ENCODE results near the gene RMRP.

The RMRP gene

DNA sequence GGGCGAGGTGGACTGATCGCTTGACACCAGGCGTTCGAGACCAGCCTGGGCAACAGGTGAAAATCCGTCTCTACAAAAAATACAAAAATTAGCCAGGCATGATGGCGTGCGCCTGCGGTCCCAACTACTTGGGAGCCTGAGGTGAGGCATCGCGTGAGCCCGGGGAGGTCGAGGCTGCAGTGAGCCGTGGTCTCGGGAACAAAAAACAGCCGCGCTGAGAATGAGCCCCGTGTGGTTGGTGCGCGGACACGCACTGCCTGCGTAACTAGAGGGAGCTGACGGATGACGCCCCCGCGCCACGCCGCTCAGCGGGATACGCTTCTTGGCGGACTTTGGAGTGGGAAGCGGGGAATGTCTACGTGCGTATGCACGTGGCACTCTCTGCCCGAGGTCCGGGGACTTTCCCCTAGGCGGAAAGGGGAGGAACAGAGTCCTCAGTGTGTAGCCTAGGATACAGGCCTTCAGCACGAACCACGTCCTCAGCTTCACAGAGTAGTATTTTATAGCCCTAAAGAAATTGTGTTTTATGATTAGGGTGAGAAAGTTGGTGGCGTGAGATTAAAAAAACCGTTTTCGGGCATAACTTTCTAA lies at the start of gene RMRP:
Gene RMRP (minus strand): TSS at position 474 of the 591 bp plus-strand sequence.
- peak; percentile 97 for DNase-seq

DNA sequence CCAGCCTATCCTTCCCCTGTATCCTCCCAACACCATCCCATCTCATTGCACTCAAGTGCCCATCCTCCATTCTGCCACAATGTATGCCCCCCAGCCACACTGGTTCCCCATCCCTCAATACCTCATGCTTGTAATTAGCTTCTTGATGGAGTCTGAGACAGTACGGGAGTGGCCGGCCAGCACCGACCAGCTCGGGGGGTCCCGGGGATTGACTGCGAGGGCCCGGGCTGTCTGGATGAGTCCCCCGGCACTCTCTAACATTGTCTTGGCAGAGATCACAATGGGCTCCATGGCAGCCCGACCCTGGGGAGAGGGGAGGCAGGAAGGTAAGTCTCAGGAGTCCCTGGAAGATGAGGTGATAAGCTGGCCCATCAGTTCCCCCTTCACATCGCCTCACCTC lies 49.1 kb upstream of the RMRP start:
- no peak for DNase-seq

DNA sequence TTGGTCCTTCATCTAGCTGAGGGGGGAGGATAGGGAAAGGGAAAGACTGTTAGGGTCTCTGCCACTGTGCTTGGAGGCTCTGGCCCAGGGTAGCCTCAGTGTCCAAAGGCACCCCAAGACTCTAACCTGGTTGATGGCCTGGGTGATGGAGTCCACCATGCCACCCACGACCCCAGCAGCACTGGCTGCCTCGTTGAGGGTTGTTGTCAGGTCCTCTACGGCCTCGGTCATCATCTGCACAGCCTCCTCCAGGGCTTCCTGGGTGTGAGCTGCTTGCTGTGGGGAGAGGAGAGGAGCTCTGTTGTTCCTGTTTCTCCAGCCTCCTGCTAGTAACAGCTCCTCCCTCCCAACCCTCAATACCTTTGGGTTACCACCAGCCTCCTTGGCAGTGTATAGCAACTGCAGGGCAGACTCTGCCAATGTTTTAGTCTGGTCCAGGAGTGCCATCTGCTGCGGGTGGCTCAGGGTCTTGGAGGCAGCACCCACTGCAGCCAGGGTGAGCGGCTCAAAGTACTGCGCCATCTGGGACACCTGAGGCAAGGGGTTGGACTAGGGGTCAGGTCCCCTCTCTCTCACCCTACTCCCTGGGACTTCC lies 48.1 kb upstream of the RMRP start:
- DNase-seq = no peak

- DNase-seq = no peak
Measured at GRCh38 chr9:35705372-35705771, 47.6 kb upstream of the RMRP start.

- DNase-seq = no peak
Measured at GRCh38 chr9:35703906-35704672, 46.3 kb upstream of the RMRP start.

DNA sequence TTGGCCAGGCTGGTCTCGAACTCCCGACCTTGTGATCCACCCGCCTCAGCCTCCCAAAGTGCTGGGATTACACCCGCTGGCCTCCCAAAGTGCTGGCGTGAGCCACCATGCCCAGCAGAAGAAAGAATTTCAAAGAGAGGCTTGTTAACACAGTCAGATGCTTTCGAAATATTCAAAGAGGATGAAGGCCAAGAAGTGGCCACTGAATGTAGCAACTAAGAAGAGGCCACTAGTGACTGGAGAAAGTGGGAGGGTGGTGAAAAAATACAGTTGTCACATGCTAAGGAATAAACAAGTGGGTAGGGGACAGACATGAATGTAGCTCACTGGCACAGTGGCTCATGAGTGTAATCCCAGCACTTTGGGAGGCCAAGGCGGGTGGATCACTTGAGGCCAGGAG lies 44.9 kb upstream of the RMRP start:
- no peak for DNase-seq

DNA sequence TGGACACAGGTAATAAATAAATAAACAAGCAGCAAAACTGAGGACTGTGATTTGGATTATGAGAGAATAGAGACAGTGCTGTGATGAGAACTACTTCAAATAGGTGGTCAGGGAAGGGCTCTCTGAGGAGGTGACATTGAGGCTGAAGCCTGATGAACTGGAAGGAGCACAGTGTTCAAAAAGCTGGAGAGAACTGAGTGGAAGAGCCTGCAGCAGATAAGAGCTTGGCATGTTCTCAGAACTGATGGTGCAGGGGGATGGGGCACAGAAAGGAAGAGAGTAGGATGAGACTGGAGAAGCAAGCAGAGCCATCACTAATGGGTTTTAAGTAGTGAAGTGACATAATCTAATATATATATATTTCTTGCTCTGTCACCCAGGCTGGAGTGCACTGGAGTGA lies 43.1 kb upstream of the RMRP start:
- DNase-seq = no peak

GRCh38 chr9:35700031-35700430 lies 42.2 kb upstream of the RMRP start:
- DNase-seq = no peak

DNA sequence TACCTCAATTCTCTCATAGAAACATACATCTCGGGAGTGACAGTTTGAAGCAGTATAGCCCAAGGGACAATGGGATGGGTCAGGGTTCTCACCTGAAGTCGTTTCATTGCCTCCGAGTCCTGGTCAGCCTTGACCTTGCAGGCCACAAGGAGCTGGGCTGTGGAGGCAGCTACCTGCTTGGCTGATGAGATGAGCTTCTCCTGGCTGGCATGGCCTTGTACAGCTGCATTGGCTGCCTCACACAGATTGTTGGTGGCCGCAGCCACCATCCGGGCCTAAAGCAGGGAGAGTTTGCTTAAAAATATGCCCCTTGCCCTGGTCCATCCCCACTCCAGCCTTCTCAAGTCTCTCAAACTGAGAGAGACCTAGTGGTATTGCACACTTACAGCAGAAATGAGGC lies 40.4 kb upstream of the RMRP start:
- no peak for DNase-seq

- no peak for DNase-seq
Measured at GRCh38 chr9:35697486-35697885, 39.7 kb upstream of the RMRP start.

DNA sequence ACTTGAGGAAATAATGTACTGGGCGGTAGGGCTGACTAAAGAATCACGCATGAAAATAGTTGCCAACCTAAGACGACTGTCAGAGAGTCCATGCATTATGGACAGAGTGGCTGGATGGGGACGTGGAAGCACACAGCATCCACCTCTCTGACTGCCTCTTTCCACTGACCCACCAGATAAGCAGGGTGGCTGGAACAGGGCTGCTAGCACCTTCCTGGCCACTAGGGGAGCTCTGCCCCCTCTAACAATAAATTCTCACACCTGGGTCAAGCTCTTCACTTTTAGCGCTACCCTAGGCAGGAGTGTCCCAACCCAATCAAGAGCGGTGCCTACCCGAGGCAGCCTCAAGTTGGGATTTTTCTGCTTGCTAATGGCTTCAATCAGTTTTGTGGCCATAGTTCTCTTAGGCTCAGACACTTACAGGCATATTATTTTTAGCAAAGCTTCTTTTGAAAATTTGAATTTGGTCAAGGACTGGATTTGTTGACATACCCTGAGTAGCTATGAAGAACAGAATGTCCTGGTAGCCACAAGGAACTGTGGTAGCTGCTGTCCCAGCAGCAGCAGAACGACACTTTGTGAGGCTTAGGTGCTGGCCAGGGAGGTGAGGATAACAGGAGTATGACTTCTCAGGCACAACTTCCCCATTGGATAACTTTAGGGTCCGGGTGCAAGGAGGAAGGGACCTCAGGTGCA lies 38.8 kb upstream of the RMRP start:
- no peak for DNase-seq

DNA sequence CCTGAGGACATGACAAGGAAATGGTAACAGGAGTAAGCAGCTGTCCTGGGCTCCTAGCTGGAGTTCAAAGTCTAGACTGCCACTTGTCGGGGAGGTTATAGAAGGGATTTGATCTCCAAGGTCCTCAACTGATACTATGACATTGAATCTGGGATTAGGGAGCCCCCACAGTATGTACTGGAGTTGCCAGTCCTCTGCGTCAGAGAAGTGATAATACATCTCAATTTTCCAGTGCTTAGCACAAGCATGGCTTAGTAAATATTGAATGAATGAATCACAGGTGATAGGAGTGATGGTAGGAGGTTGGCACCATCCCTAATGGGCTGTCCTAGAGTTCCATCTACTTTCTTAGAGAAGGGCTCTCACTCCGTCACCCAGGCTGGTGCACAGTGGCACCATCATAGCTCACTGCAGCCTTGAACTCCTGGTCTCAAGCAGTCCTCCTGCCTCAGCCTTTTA lies 38.2 kb upstream of the RMRP start:
- no peak for DNase-seq

DNA sequence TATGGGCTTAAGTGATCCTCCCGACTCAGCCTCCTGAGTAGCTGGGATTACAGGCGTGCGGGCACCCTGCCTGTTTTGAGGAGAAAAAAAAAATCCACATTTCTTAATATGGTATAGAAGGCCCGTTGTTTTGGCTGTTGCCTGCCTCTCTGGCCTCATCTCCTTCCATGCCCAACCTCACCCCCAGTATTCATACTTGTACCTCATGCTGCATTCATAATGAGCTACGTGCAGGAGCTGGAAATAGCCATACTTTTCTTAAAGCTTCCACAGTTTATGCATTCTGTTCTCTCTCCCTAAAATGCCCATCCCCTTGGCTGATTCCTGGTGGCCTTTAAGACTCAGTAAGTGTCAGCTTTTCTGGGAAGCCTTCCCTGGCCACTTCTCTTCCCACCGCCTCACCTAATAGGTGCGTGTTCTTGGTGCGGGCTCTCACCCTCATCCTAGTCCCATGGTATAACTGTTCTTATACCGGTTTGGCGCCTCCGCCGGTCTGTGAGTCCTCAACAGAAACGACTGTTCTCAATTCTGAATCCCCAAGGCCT lies 34.0 kb upstream of the RMRP start:
- DNase-seq = no peak

- DNase-seq = no peak
Measured at GRCh38 chr9:35691334-35691650, 33.5 kb upstream of the RMRP start.

DNA sequence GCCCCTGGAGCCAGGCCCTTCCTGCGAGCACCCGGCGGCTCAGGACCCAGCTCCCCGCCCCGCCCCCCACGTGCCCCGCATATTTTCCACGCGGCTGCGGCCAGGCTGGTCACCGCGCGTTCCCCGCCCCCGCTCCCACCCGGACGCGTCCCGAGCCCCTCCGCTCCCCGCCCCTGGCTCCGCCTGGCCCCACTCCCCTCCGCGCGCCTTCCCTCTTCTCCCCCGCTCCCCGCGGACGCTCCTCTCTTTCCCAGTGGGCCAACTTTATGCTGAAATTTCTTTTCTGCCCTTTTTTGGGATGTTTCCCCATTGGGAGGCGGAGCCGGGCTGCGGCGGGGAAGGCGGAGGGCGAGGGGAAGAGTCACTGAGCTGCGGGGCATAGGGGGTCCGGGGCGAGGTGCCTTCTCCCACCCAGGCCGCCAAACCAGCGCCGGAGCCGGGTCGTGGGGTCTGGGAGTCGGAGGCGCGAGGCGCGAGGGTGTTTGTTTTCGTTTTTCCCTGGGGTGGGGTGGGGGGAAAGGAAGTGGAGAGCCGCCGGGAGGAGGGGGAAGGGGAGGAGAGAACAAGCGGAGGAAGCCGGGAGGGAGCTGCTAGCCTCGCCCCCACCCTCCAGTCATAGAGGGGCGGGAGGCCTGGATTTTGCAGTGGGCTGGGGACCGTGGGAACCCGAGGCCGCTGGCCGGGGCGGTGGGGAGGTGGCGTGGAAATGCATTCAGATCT lies 33.0 kb upstream of the RMRP start:
- DNase-seq = no peak

- no peak for DNase-seq
Measured at GRCh38 chr9:35690294-35690613, 32.4 kb upstream of the RMRP start.

DNA sequence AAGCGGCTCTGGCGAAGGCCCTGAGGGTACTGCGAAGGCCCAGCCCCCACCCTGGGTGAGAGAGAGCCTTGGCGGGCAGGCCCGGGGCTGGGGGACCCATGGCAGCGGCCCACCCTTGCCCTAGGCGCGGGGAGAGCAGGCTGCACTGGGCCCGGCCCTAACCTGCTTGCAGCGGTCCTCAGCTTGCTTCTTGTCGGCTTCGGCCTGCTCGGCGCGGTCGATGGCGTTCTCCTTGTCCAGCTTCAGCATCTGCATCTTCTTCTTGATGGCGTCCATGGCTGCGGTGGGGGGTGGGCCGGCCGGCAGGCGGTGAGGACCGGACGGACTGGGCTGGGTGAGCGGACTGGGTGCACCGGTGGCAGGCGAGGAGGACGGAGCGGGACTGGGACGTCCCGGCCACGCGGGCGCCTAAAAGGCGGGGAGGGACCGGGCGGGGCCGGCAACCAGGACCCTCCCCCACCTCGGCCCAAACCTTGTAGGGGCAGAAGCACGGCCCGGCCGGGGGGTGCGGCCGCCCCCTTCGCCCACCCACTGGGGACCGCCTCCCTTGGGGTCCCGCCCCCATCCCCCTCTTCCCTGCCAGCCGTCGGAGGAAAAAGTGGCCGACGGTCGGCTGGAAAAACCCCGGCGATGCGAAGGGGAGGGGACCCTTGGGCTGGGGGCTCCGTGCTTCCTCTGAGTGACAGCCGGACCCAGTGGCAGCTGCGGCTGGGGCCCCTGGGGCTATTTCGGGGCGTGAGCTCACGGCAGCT lies 31.9 kb upstream of the RMRP start, which contains the start of gene TPM2:
Gene TPM2 (minus strand): TSS at position 384 of the 752 bp plus-strand sequence. CDS start 108 bp downstream, at position 276.
- no peak for DNase-seq

GRCh38 chr9:35688558-35689541 lies 31.0 kb upstream of the RMRP start:
- DNase-seq = peak; percentile 18

- DNase-seq = no peak
Measured at GRCh38 chr9:35687972-35688557, 30.2 kb upstream of the RMRP start.

- DNase-seq = no peak
Measured at GRCh38 chr9:35687306-35687705, 29.5 kb upstream of the RMRP start.
